Cortex of kidney (tissue), 1 donor: ENCODE results near the gene DPM2.

ENCODE experiments used
- DNase-seq: peaks from one replicate; lab custom pipeline; 2025; lab: John Stamatoyannopoulos, UW

Gene DPM2

GRCh38 chr9:127936347-127936852 lies 1.3 kb downstream of the DPM2 start:
- no peak for DNase-seq

- DNase-seq = no peak
Measured at GRCh38 chr9:127935765-127936221, 1.9 kb downstream of the DPM2 start.

- no peak for DNase-seq
Measured at GRCh38 chr9:127934986-127935385, 2.7 kb downstream of the DPM2 start.

- DNase-seq = no peak
Measured at GRCh38 chr9:127934248-127934647, 3.4 kb downstream of the DPM2 start.

GRCh38 chr9:127931092-127931881 lies 6.4 kb downstream of the DPM2 start:
- no peak for DNase-seq

GRCh38 chr9:127930231-127931091 lies 7.2 kb downstream of the DPM2 start, which contains the start of gene PIP5KL1:
Gene PIP5KL1 (minus strand): TSS chr9:127930777. CDS start chr9:127930752, 25 bp downstream.
- DNase-seq = no peak

GRCh38 chr9:127929625-127929979 lies 8.1 kb downstream of the DPM2 start:
- no peak for DNase-seq

GRCh38 chr9:127928676-127929624 lies 8.7 kb downstream of the DPM2 start:
- DNase-seq = no peak

GRCh38 chr9:127927988-127928675 lies 9.5 kb downstream of the DPM2 start:
- no peak for DNase-seq

- DNase-seq = no peak
Measured at GRCh38 chr9:127927201-127927987, 10.3 kb downstream of the DPM2 start.

GRCh38 chr9:127926906-127927200 lies 10.8 kb downstream of the DPM2 start:
- DNase-seq = no peak

GRCh38 chr9:127925959-127926905 lies 11.4 kb downstream of the DPM2 start:
- no peak for DNase-seq

GRCh38 chr9:127924736-127925444 lies 12.8 kb downstream of the DPM2 start:
- DNase-seq = no peak

- no peak for DNase-seq
Measured at GRCh38 chr9:127923771-127924170, 13.9 kb downstream of the DPM2 start.

- DNase-seq = no peak
Measured at GRCh38 chr9:127923046-127923445, 14.6 kb downstream of the DPM2 start.

- no peak for DNase-seq
Measured at GRCh38 chr9:127921557-127922120, 16.0 kb downstream of the DPM2 start.

- DNase-seq = no peak
Measured at GRCh38 chr9:127920794-127921193, 16.9 kb downstream of the DPM2 start.

GRCh38 chr9:127919253-127919815 lies 18.3 kb downstream of the DPM2 start:
- DNase-seq = no peak
